ENCODE data around the gene TBC1D3G. TPM values are rescaled to one million over a fixed set of nuclear protein-coding genes. Genes with fewer than 3 reads are reported as not detected.

TBC1D3G gene
- not detected in 2 replicates for total RNA-seq

DNA sequence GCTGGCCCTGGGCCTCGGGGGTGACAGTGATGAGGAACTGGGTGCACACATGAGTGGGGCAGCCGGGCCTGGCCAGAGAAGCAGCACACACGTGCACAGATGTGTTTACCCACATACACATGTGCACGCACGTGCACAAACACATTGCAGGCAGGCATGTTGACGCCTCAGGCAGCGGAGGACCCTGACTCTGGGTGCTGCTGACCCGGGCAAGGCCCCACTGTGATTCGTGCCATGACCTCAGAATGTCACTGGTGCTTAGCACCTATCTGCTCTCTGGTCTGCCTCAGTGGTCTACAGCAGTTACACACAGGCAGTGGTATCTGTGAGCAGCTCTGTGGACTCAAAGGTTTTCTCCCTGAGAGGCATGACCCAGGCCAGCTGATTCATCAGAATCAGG, at the start of gene TBC1D3G:
TBC1D3G (plus strand) TSS at position 301 of the 400 bp plus-strand sequence. CDS start 1,528 bp downstream, outside the sequence.

Other genes starting within 250 kb of the TBC1D3G start
- not detected in 2 replicates for gene CCL3, start 233.7 kb upstream of the TBC1D3G start, total RNA-seq
- gene CCL4, start 220.1 kb upstream of the TBC1D3G start, total RNA-seq = not detected in 2 replicates
- gene TBC1D3B, start 147.2 kb upstream of the TBC1D3G start, total RNA-seq = 1.9 TPM in 1 of 2 replicates, not detected in the other
- not detected in 2 replicates for gene CCL3L1, start 127.1 kb upstream of the TBC1D3G start, total RNA-seq
- gene CCL4L2, start 112.8 kb upstream of the TBC1D3G start, total RNA-seq = not detected in 2 replicates
- gene TBC1D3I, start 59.3 kb upstream of the TBC1D3G start, total RNA-seq = 0.32 TPM in 1 of 2 replicates, not detected in the other
- gene TBC1D3H, start 64.6 kb downstream of the TBC1D3G start, total RNA-seq = not detected in 2 replicates
- 37.1 and 37.5 TPM in 2 replicates for gene ZNHIT3, start 162.8 kb downstream of the TBC1D3G start, total RNA-seq
- 20.9 and 30.7 TPM in 2 replicates for gene MYO19, start 211.0 kb downstream of the TBC1D3G start, total RNA-seq
- 5.4 and 9.7 TPM in 2 replicates for gene PIGW, start 211.1 kb downstream of the TBC1D3G start, total RNA-seq
- 27.9 and 31.1 TPM in 2 replicates for gene GGNBP2, start 221.0 kb downstream of the TBC1D3G start, total RNA-seq